Psoas muscle (tissue), 8 donors: ENCODE results near the gene FAM120B. TPM values are rescaled to one million over a fixed set of nuclear protein-coding genes. Genes with fewer than 3 reads are reported as not detected.
A peak's percentile ranks its signal among the peaks of the same experiment; 100 is the strongest.

Experiments
- ATAC-seq, 4 donors: fragments of 200-7000 bp; cut with Tn5 transposase; one replicate each; pipeline ENCODE4 v1.9.1; 2020; ENCODE audit warnings: moderate library complexity in 3 of 4, mild to moderate bottlenecking in 2 of 4
- DNase-seq, 2 donors: peaks; one replicate each; pipeline ENCODE4 v3.0.0-alpha.2; 2020
- H3K27ac ChIP-seq: fragments of 200-600 bp; one replicate; pipeline ENCODE4 v1.8.0; 2022
- H3K27me3 ChIP-seq, 3 donors: fragments of 200-600 bp in 1 of 3; one replicate each; pipeline versions ENCODE4 v1.6.1 to v1.8.0; 2013 to 2022; ENCODE audit warnings: low read length in 2 of 3, mild to moderate bottlenecking in 2 of 3, moderate library complexity in 1 of 3; ENCODE audit not compliant: insufficient read depth in 3 of 3
- H3K36me3 ChIP-seq, 2 donors: fragments of 200-600 bp in 1 of 2; one replicate each; pipeline versions ENCODE4 v1.6.1 to v1.8.0; 2013 to 2022; ENCODE audit warnings: low read depth in 1 of 2, mild to moderate bottlenecking in 1 of 2, moderate library complexity in 1 of 2; ENCODE audit not compliant: insufficient read depth in 1 of 2
- H3K4me1 ChIP-seq: fragments of 200-600 bp; one replicate; pipeline ENCODE4 v1.8.0; 2022
- H3K4me3 ChIP-seq: fragments of 200-600 bp; one replicate; pipeline ENCODE4 v1.8.0; 2022; ENCODE audit warnings: mild to moderate bottlenecking
- H3K9me3 ChIP-seq: fragments of 200-600 bp; one replicate; pipeline ENCODE4 v1.8.0; 2022
- WGBS, 3 donors: extraction: QIAGEN DNeasy Blood & Tissue Kit; methylation state at CpG; one replicate each; pipeline versions ENCODE4 v1.1.6 to v1.1.7; 2013; 5-methylcytosine and 5-hydroxymethylcytosine counted together
- intact Hi-C, 2 donors: fragments of 100-400 bp; cut with DNase I; formaldehyde crosslinking; loops; one replicate each; pipeline versions ENCODE4 v1.11.0 to v1.14.2; 2022
- polyA plus RNA-seq, 3 donors: library from polyadenylated mRNA; stranded (reverse); fragments of 200-250 nt; gene quantifications; one replicate each; pipeline ENCODE4 v1.2.3, GENCODE V29; 2013
- total RNA-seq, 4 donors: library from RNA; stranded (reverse); fragmentation: NEBNext Ultra II Directional in 2 of 4; extraction: Animal tissue kit (Norgen Biotek cat#: 25700) in 2 of 4; gene quantifications; one replicate each; pipeline versions ENCODE4 v1.2.1 to v1.2.4, GENCODE V29; 2021 to 2023
- TF ChIP-seq, protein P1 (sequence below): fragments of 200-600 bp; IDR thresholded peaks from one replicate; pipeline ENCODE4 v1.8.0; 2022; ENCODE audit warnings: antibody characterized with exemption
- donor health status: healthy with polysubstance abuse.
- donor health status: DM: no; HTN: no; CAD: no; lungs with moderate emphysema.
- donor health status: Bipolar disorder and iron deficiency.
- donor health status: healthy.
- donor health status: DM: yes; HTN: yes; CAD: no.
- donor health status: DM: no; HTN: no; CAD: no.
- donor health status: DM: no; HTN: no; CAD: no.
- donor health status: DM: yes; HTN: yes; CAD: no.

Gene FAM120B
- total and polyA plus RNA-seq, 7 donors = 9.2 to 24.2 (median 19.4) TPM

DNA sequence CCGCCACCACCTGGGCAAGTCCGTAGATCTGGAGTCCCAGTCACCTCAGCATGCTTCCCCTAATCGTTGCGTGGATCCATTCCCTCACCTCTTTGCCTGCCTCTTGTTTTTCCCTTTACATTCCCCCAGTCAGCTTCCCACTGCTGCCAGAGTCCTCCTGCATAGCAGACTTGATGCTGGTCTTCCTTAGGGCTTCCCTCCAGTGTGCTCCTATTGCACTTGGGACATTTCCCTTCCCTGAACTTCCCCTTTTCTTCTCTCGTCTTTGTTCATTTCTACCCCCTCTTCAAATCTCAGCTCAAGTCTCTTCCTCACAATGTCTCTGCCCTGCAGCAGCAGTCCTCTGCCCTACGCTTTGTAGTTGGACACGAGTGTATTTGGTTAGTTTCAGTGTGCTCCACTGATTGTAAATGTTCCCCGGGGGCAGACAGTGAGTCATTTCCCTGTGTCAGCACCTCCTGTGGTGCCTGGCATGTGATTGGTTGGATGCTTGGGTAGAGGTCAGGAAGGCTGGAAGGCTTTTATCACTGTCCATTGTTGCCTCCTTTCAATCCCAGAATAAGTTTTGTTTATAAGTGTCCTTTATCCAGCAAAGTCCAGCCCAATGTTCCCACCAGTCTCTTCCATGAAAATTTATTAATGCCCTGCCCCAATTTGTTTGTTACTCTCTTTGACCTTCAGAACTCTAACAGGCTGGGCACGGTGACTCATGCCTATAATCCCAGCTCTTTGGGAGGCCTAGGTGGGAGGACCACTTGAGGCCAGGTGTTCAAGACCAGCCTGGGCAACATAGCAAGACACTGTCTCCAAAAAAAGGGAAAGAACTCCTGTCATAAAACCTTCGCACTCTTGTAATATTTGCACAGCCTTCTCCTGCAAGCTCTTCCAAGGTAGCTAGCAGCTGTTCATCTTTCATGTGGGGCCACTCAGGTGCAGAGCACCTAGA, 38.3 kb downstream of the FAM120B start:
- DNase-seq (no peak), ATAC-seq (peak in 3 of 4 donors; percentile 61 to 80 (median 63))
- Histone ChIP-seq H3K36me3 (peaks cover 2 to 35% of the 10 kb centered on the region in 2 donors), H3K4me3 (no peak overlapping the region), H3K27me3 (no peaks in the 10 kb centered on the region), H3K27ac (no peak overlapping the region), H3K4me1 (peaks cover 4% of the 10 kb centered on the region), H3K9me3 (no peaks in the 10 kb centered on the region)
- 69 to 74% (median 72%) methylated on average over 10 of the region's 10 CpGs for WGBS, 3 donors
- TF ChIP-seq, protein P1, sequence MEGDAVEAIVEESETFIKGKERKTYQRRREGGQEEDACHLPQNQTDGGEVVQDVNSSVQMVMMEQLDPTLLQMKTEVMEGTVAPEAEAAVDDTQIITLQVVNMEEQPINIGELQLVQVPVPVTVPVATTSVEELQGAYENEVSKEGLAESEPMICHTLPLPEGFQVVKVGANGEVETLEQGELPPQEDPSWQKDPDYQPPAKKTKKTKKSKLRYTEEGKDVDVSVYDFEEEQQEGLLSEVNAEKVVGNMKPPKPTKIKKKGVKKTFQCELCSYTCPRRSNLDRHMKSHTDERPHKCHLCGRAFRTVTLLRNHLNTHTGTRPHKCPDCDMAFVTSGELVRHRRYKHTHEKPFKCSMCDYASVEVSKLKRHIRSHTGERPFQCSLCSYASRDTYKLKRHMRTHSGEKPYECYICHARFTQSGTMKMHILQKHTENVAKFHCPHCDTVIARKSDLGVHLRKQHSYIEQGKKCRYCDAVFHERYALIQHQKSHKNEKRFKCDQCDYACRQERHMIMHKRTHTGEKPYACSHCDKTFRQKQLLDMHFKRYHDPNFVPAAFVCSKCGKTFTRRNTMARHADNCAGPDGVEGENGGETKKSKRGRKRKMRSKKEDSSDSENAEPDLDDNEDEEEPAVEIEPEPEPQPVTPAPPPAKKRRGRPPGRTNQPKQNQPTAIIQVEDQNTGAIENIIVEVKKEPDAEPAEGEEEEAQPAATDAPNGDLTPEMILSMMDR = no peak
- intact Hi-C loops = no loop called here

DNA sequence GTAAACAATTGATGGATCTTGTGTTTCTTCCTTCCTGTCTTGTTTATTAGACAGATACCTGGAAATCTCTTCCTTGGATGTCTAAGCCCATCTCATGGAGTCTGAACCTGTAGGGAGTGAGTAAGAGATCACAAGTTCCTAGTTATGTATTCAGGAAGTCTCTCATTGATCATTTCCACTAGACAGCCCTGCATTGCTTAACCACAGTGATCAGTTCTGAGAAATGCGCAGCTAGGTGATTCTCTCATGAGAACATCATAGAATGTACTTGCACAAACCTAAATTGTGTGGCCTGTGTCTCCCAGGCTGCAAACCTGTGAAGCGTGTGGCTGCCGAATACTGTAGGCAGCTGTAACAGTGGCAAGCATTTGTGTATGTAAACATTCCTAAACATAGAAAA, 39.1 kb downstream of the FAM120B start:
- ATAC-seq = no peak
- intact Hi-C loops = no loop called here
- 94 to 97% (median 96%) methylated on average over 3 of the region's 3 CpGs for WGBS, 3 donors

DNA sequence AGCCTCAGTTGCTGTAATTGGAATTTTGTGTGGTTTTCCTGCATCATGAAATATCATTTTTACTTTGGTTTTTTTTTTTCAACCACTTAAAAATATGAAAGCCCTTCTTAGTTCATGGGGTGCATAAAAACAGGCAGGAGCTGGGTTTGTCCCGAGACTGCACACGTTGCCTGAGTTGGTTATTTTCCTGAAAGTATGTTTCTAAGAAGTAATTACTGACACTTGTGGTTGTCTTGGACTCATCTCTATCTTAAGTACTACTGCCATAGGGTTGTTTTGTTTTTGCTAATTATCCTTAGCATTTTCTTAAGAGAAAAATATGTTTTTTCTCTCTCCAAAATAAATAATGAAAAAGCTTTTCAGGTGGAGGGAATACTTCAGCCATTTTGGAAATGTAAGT, 40.1 kb downstream of the FAM120B start:
- H3K4me1 ChIP-seq = peaks cover 4% of the 10 kb centered on the region
- intact Hi-C loops = no loop called here
- no peaks in the 10 kb centered on the region for H3K27me3 ChIP-seq
- H3K36me3 ChIP-seq = peaks cover 5 to 51% of the 10 kb centered on the region in 2 donors
- H3K4me3 ChIP-seq = no peak overlapping the region
- ATAC-seq (no peak), DNase-seq (no peak)
- 76 to 93% (median 81%) methylated on average over 2 of the region's 2 CpGs for WGBS, 3 donors
- H3K27ac ChIP-seq = no peak overlapping the region
- H3K9me3 ChIP-seq = no peaks in the 10 kb centered on the region
- TF ChIP-seq, protein P1 = no peak

More for the DNA sequence above, 39.1 kb downstream of the FAM120B start:
- Histone ChIP-seq H3K27ac (no peak overlapping the region), H3K4me1 (peaks cover 4% of the 10 kb centered on the region), H3K9me3 (no peaks in the 10 kb centered on the region), H3K4me3 (no peak overlapping the region), H3K36me3 (peaks cover 5 to 42% of the 10 kb centered on the region in 2 donors), H3K27me3 (no peaks in the 10 kb centered on the region)
- DNase-seq = no peak
- TF ChIP-seq, protein P1 = no peak

- intact Hi-C loops = no loop called here
- Histone ChIP-seq H3K4me3 (no peak overlapping the region), H3K4me1 (peaks cover 4% of the 10 kb centered on the region), H3K27ac (no peak overlapping the region), H3K27me3 (no peaks in the 10 kb centered on the region), H3K36me3 (peaks cover 5 to 50% of the 10 kb centered on the region in 2 donors), H3K9me3 (no peaks in the 10 kb centered on the region)
- 52 to 56% (median 54%) methylated on average over 4 of the region's 4 CpGs for WGBS, 3 donors
- DNase-seq (no peak), ATAC-seq (no peak)
- TF ChIP-seq, protein P1 = no peak
Measured at GRCh38 chr6:170347091-170347490, 40.5 kb downstream of the FAM120B start.
